ENCODE results near the gene CCDC85B. TPM values are rescaled to one million over a fixed set of nuclear protein-coding genes. Genes with fewer than 3 reads are reported as not detected.

CCDC85B gene
- total and polyA plus RNA-seq, 2 of the 13 experiments (the other 11 are each of a cell fraction or from before 2014, with no cell fraction given): 8.2 to 19.5 TPM

GRCh38 chr11:65918211-65919140, 28.0 kb downstream of the CCDC85B start, which contains the start of gene C11orf68 (continued):
- TF ChIP-seq HNF4G (IDR thresholded peaks at IDR 0.05; ENCODE audit: borderline replicate concordance, low read depth, low read length) (no peak), HNF4G (CRISPR knock-in tag; IDR thresholded peaks at IDR 0.05; ENCODE audit: borderline replicate concordance, low read depth) (no peak), FOXK1 (CRISPR knock-in tag; IDR thresholded peaks at IDR 0.05; ENCODE audit: borderline replicate concordance, low read depth) (no peak), AGO1 (IDR thresholded peaks at IDR 0.05; ENCODE audit: low read depth, low read length, poor library complexity, severe bottlenecking) (no peak), ZC3H4 (CRISPR knock-in tag; IDR thresholded peaks at IDR 0.05; ENCODE audit: borderline replicate concordance) (no peak), FOXK2 (IDR thresholded peaks at IDR 0.05) (no peak), PHF21A (CRISPR knock-in tag; IDR thresholded peaks at IDR 0.05) (no peak), ZNF839 (CRISPR knock-in tag; IDR thresholded peaks at IDR 0.05; ENCODE audit: borderline replicate concordance) (no peak), HMG20A (CRISPR knock-in tag; IDR thresholded peaks at IDR 0.05; ENCODE audit: borderline replicate concordance) (no peak), SNAI1 (CRISPR knock-in tag; IDR thresholded peaks at IDR 0.05; ENCODE audit: borderline replicate concordance) (no peak), NCOR1 (IDR thresholded peaks at IDR 0.05; ENCODE audit: borderline replicate concordance, low read length) (no peak), ZBTB2 (CRISPR knock-in tag; IDR thresholded peaks at IDR 0.05; ENCODE audit: low read depth) (peak; percentile 68; the same call in 1 of the 2 replicates), YEATS4 (CRISPR knock-in tag; IDR thresholded peaks at IDR 0.05; ENCODE audit: borderline replicate concordance) (no peak; the same call in 1 of the 2 replicates), ARNT2 (CRISPR knock-in tag; IDR thresholded peaks at IDR 0.05; ENCODE audit: low read depth) (no peak), ZFP82 (CRISPR knock-in tag; IDR thresholded peaks at IDR 0.05; ENCODE audit: borderline replicate concordance) (0 out of 2 replicates have a peak, but pooled peaks have one; percentile 14), HDAC2 (CRISPR knock-in tag; IDR thresholded peaks at IDR 0.05) (no peak), ZNF782 (CRISPR knock-in tag; IDR thresholded peaks at IDR 0.05; ENCODE audit: borderline replicate concordance) (no peak), ZNF30 (CRISPR knock-in tag; IDR thresholded peaks at IDR 0.05) (no peak), ZNF225 (CRISPR knock-in tag; IDR thresholded peaks at IDR 0.05) (no peak)
- TF ChIP-seq, protein P1, sequence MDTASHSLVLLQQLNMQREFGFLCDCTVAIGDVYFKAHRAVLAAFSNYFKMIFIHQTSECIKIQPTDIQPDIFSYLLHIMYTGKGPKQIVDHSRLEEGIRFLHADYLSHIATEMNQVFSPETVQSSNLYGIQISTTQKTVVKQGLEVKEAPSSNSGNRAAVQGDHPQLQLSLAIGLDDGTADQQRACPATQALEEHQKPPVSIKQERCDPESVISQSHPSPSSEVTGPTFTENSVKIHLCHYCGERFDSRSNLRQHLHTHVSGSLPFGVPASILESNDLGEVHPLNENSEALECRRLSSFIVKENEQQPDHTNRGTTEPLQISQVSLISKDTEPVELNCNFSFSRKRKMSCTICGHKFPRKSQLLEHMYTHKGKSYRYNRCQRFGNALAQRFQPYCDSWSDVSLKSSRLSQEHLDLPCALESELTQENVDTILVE (CRISPR knock-in tag; IDR thresholded peaks at IDR 0.05): no peak
- TF ChIP-seq, protein P2, sequence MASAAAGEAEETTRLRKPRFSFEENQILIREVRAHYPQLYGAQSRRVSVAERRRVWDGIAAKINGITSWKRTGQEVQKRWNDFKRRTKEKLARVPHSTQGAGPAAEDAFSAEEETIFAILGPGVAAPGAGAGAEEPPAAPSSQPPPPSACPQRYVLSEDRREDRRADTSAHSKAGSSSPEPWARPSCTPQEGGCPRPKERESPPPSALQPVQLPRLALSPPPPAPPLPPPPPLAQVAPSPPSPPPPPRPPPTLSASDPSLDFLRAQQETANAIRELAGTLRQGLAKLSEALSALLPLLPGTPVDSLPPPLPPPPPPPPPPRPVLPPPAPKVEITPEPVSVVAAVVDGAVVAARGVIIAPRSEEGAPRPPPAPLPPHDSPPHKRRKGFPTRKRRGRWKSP (CRISPR knock-in tag; IDR thresholded peaks at IDR 0.05): peak; percentile 68; the same call in 1 of the 2 replicates
- TF ChIP-seq, protein P3, sequence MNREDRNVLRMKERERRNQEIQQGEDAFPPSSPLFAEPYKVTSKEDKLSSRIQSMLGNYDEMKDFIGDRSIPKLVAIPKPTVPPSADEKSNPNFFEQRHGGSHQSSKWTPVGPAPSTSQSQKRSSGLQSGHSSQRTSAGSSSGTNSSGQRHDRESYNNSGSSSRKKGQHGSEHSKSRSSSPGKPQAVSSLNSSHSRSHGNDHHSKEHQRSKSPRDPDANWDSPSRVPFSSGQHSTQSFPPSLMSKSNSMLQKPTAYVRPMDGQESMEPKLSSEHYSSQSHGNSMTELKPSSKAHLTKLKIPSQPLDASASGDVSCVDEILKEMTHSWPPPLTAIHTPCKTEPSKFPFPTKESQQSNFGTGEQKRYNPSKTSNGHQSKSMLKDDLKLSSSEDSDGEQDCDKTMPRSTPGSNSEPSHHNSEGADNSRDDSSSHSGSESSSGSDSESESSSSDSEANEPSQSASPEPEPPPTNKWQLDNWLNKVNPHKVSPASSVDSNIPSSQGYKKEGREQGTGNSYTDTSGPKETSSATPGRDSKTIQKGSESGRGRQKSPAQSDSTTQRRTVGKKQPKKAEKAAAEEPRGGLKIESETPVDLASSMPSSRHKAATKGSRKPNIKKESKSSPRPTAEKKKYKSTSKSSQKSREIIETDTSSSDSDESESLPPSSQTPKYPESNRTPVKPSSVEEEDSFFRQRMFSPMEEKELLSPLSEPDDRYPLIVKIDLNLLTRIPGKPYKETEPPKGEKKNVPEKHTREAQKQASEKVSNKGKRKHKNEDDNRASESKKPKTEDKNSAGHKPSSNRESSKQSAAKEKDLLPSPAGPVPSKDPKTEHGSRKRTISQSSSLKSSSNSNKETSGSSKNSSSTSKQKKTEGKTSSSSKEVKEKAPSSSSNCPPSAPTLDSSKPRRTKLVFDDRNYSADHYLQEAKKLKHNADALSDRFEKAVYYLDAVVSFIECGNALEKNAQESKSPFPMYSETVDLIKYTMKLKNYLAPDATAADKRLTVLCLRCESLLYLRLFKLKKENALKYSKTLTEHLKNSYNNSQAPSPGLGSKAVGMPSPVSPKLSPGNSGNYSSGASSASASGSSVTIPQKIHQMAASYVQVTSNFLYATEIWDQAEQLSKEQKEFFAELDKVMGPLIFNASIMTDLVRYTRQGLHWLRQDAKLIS (CRISPR knock-in tag; IDR thresholded peaks at IDR 0.05): no peak

All from HepG2 (cell line).